H9 (cell line): ENCODE results near the gene CTCFL. TPM values are rescaled to one million over a fixed set of nuclear protein-coding genes. Genes with fewer than 3 reads are reported as not detected.

ENCODE experiments used
- DNase-seq: peaks from one replicate; pipeline ENCODE4 v3.0.0-alpha.2; 2017
- H2AFZ ChIP-seq: one replicate; pipeline ENCODE4 v1.6.1; 2013; ENCODE audit warnings: mild to moderate bottlenecking, low read length, control low read depth, moderate library complexity
- H2AK5ac ChIP-seq: 2 replicates; pipeline ENCODE4 v1.6.1; 2013; ENCODE audit warnings: low read length, control low read depth, mixed read lengths; ENCODE audit not compliant: insufficient read length
- H2BK120ac ChIP-seq: one replicate; pipeline ENCODE4 v1.6.1; 2013; ENCODE audit warnings: low read depth, mild to moderate bottlenecking, low read length, control low read depth, inconsistent platforms; ENCODE audit not compliant: poor library complexity, severe bottlenecking
- H2BK12ac ChIP-seq: 2 replicates; pipeline ENCODE4 v1.6.1; 2013; ENCODE audit warnings: low read length, control low read depth, mixed read lengths, low read depth; ENCODE audit not compliant: insufficient read length
- H2BK15ac ChIP-seq: 2 replicates; pipeline ENCODE4 v1.6.1; 2013; ENCODE audit warnings: low read depth, low read length, control low read depth
- H2BK20ac ChIP-seq: one replicate; pipeline ENCODE4 v1.6.1; 2013; ENCODE audit warnings: low read depth, mild to moderate bottlenecking, low read length, control low read depth, inconsistent platforms; ENCODE audit not compliant: poor library complexity, severe bottlenecking
- H2BK5ac ChIP-seq: 2 replicates; pipeline ENCODE4 v1.6.1; 2013; ENCODE audit warnings: low read length, control low read depth, mixed read lengths; ENCODE audit not compliant: insufficient read length
- H3K14ac ChIP-seq: 2 replicates; pipeline ENCODE4 v1.6.1; 2013; ENCODE audit warnings: low read length, control low read depth; ENCODE audit not compliant: insufficient read depth
- H3K18ac ChIP-seq: 2 replicates; pipeline ENCODE4 v1.6.1; 2013; ENCODE audit warnings: low read depth, mild to moderate bottlenecking, mixed read lengths, low read length, control low read depth; ENCODE audit not compliant: insufficient read length
- H3K23ac ChIP-seq: 2 replicates; pipeline ENCODE4 v1.6.1; 2013; ENCODE audit warnings: low read length, control low read depth, mixed read lengths, low read depth; ENCODE audit not compliant: insufficient read length
- H3K23me2 ChIP-seq: 2 replicates; pipeline ENCODE4 v1.6.1; 2013; ENCODE audit warnings: low read depth, mild to moderate bottlenecking, mixed read lengths, low read length, control low read depth; ENCODE audit not compliant: insufficient read length, poor library complexity, severe bottlenecking
- H3K27ac ChIP-seq: 2 replicates; pipeline ENCODE4 v1.5.1; 2013; ENCODE audit warnings: low read length, control low read depth, mixed read lengths, low read depth; ENCODE audit not compliant: insufficient read length
- H3K27me3 ChIP-seq: 2 replicates; pipeline ENCODE4 v1.6.1; 2013; ENCODE audit warnings: low read length, control low read depth, inconsistent platforms; ENCODE audit not compliant: insufficient read depth
- H3K4ac ChIP-seq: 2 replicates; pipeline ENCODE4 v1.6.1; 2013; ENCODE audit warnings: low read depth, mild to moderate bottlenecking, control low read depth, inconsistent platforms, low read length, moderate library complexity
- H3K4me1 ChIP-seq: 2 replicates; pipeline ENCODE4 v1.6.1; 2013; ENCODE audit warnings: low read length, control low read depth, inconsistent platforms; ENCODE audit not compliant: insufficient read depth
- H3K4me2 ChIP-seq: 2 replicates; pipeline ENCODE4 v1.6.1; 2013; ENCODE audit warnings: low read length, control low read depth, mixed read lengths; ENCODE audit not compliant: insufficient read length, insufficient read depth
- H3K56ac ChIP-seq: 2 replicates; pipeline ENCODE4 v1.6.1; 2013; ENCODE audit warnings: low read depth, mild to moderate bottlenecking, mixed read lengths, low read length, control low read depth; ENCODE audit not compliant: insufficient read length
- H3K79me1 ChIP-seq: 2 replicates; pipeline ENCODE4 v1.6.1; 2013; ENCODE audit warnings: low read depth, mild to moderate bottlenecking, moderate library complexity, low read length, control low read depth, inconsistent platforms; ENCODE audit not compliant: insufficient read depth, poor library complexity, severe bottlenecking
- H3K79me2 ChIP-seq: 2 replicates; pipeline ENCODE4 v1.6.1; 2013; ENCODE audit warnings: low read length, control low read depth, inconsistent platforms; ENCODE audit not compliant: insufficient read depth
- H3K9ac ChIP-seq: 2 replicates; pipeline ENCODE4 v1.6.1; 2013; ENCODE audit warnings: low read length, control low read depth, mixed read lengths; ENCODE audit not compliant: insufficient read length; ENCODE audit errors: extremely low read depth
- H3K9me3 ChIP-seq: one replicate; pipeline ENCODE4 v1.6.1; 2013; ENCODE audit warnings: low read depth, low read length, inconsistent platforms; ENCODE audit not compliant: control insufficient read depth
- H3T11ph ChIP-seq: one replicate; pipeline ENCODE4 v1.6.1; 2013; ENCODE audit warnings: mild to moderate bottlenecking, low read length, control low read depth, inconsistent platforms
- H4K20me1 ChIP-seq: one replicate; pipeline ENCODE4 v1.6.1; 2013; ENCODE audit not compliant: control insufficient read depth, insufficient read length, insufficient read depth
- H4K5ac ChIP-seq: 2 replicates; pipeline ENCODE4 v1.6.1; 2013; ENCODE audit warnings: low read depth, mild to moderate bottlenecking, mixed read lengths, low read length, control low read depth; ENCODE audit not compliant: insufficient read length
- H4K8ac ChIP-seq: replicated peaks from 2 replicates; pipeline ENCODE4 v1.6.1; 2013; ENCODE audit warnings: low read length, control low read depth, mixed read lengths, low read depth; ENCODE audit not compliant: insufficient read length
- H4K91ac ChIP-seq: 2 replicates; pipeline ENCODE4 v1.6.1; 2013; ENCODE audit warnings: low read depth, mild to moderate bottlenecking, moderate library complexity, mixed read lengths, low read length, control low read depth; ENCODE audit not compliant: insufficient read length
- H3K27ac Mint-ChIP-seq, 3 experiments: 2 replicates in 2 of 3; 3 replicates in 1 of 3; pipeline ENCODE4 v1.8.0; 2020 to 2021; ENCODE audit warnings: mixed read lengths in 3 of 3, mild to moderate bottlenecking in 1 of 3, moderate library complexity in 1 of 3
- H3K27me3 Mint-ChIP-seq: 2 replicates; pipeline ENCODE4 v1.8.0; 2021; ENCODE audit warnings: low read depth, mild to moderate bottlenecking, moderate library complexity, mixed read lengths
- H3K36me3 Mint-ChIP-seq, 3 experiments: 2 replicates in 2 of 3; 3 replicates in 1 of 3; pipeline ENCODE4 v1.8.0; 2020 to 2021; ENCODE audit warnings: low read depth in 3 of 3, mixed read lengths in 3 of 3; ENCODE audit not compliant: insufficient read depth in 1 of 3
- H3K4me1 Mint-ChIP-seq, 2 experiments: 2 replicates each; pipeline ENCODE4 v1.8.0; 2020; ENCODE audit warnings: mixed read lengths in 2 of 2
- H3K4me3 Mint-ChIP-seq, 2 experiments: 2 replicates in 1 of 2; 3 replicates in 1 of 2; pipeline ENCODE4 v1.8.0; 2020 to 2021; ENCODE audit warnings: mild to moderate bottlenecking in 2 of 2, mixed read lengths in 2 of 2, moderate library complexity in 1 of 2
- H3K9me3 Mint-ChIP-seq, 2 experiments: 2 replicates in 1 of 2; 3 replicates in 1 of 2; pipeline ENCODE4 v1.8.0; 2020; ENCODE audit warnings: mild to moderate bottlenecking in 2 of 2, mixed read lengths in 2 of 2, moderate library complexity in 1 of 2
- WGBS: extraction: QIAGEN DNeasy Blood & Tissue Kit; methylation state at CpG from one replicate; pipeline ENCODE4 v1.1.7; 2013; ENCODE audit warnings: missing lambda C conversion rate, low lambda C conversion rate, mixed read lengths; ENCODE audit not compliant: insufficient read length; ENCODE audit errors: extremely low coverage; 5-methylcytosine and 5-hydroxymethylcytosine counted together
- total RNA-seq: library from RNA; stranded (reverse); gene quantifications from 2 replicates; pipeline ENCODE4 v1.2.1, GENCODE V29; 2021
- TF ChIP-seq, protein P1 (sequence below): fragments of 200-600 bp; sonication (generic); conservative IDR thresholded peaks from 3 replicates; pipeline ENCODE4 v1.8.0; 2021; ENCODE audit warnings: antibody characterized with exemption, mild to moderate bottlenecking

CTCFL gene
- total RNA-seq, 1 experiment from 2014 or later, result 0.90 TPM

DNA sequence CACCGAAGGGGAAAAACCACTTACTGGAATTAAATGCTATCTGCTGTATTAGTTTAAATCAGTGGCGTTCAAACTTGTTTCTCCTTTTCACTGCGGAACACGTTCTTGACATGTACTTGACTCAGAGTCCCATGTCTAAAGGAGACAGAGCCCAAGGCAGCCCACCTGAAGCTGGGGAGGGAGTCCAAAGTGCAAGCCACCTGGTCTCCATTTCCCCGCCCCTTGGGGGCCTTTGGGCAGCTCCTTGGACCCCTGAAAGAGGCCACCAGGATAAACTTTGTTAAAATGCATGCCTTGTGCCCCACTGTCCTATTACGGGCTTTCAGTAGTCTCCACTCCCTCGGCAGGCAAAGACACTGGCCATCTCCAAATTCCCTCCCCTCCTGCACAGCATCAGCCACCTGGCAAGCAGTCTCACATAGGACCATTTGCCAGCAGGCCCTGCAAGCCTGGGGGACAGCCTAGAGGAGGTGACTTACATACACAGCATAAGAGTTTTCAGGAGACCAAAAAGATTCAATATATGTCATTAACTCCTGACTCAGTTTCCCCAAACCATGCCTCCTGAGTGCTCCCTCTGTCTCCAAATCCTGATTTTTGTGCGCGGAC, 42.6 kb upstream of the CTCFL start:
- no peak overlapping the region for H3K27ac Mint-ChIP-seq
- no peak overlapping the region for H4K8ac ChIP-seq
- H3K27me3 ChIP-seq, result no peaks in the 10 kb centered on the region
- H3K79me1 ChIP-seq, result no peaks in the 10 kb centered on the region
- H3K56ac ChIP-seq, result no peak overlapping the region
- no peaks in the 10 kb centered on the region for H4K20me1 ChIP-seq
- no peak overlapping the region for H2BK5ac ChIP-seq
- no peaks in the 10 kb centered on the region for H3K9me3 Mint-ChIP-seq
- H2BK20ac ChIP-seq, result no peak overlapping the region
- no peak overlapping the region for H2BK12ac ChIP-seq
- TF ChIP-seq, protein P1, sequence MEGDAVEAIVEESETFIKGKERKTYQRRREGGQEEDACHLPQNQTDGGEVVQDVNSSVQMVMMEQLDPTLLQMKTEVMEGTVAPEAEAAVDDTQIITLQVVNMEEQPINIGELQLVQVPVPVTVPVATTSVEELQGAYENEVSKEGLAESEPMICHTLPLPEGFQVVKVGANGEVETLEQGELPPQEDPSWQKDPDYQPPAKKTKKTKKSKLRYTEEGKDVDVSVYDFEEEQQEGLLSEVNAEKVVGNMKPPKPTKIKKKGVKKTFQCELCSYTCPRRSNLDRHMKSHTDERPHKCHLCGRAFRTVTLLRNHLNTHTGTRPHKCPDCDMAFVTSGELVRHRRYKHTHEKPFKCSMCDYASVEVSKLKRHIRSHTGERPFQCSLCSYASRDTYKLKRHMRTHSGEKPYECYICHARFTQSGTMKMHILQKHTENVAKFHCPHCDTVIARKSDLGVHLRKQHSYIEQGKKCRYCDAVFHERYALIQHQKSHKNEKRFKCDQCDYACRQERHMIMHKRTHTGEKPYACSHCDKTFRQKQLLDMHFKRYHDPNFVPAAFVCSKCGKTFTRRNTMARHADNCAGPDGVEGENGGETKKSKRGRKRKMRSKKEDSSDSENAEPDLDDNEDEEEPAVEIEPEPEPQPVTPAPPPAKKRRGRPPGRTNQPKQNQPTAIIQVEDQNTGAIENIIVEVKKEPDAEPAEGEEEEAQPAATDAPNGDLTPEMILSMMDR, result no peak
- no peak overlapping the region for H4K5ac ChIP-seq
- peaks cover 18% of the 10 kb centered on the region for H3K27me3 Mint-ChIP-seq
- H2BK15ac ChIP-seq, result no peak overlapping the region
- H2AK5ac ChIP-seq, result no peak overlapping the region
- no peak overlapping the region for H3K18ac ChIP-seq
- no peaks in the 10 kb centered on the region for H3K79me2 ChIP-seq
- H3K36me3 Mint-ChIP-seq, result no peaks in the 10 kb centered on the region; a peak in 1 of 7 replicates
- no peak overlapping the region for H3K4me3 Mint-ChIP-seq
- no peak overlapping the region for H3K23ac ChIP-seq
- no peaks in the 10 kb centered on the region for H3K23me2 ChIP-seq
- H4K91ac ChIP-seq, result no peak overlapping the region
- H3K9me3 ChIP-seq, result no peaks in the 10 kb centered on the region
- no peak overlapping the region for H3K14ac ChIP-seq
- no peak for DNase-seq
- WGBS, result no CpG with 5 or more reads among the region's 9 CpGs
- no peak overlapping the region for H3K9ac ChIP-seq
- H3K27ac ChIP-seq, result no peak overlapping the region
- no peaks in the 10 kb centered on the region for H3K4me1 ChIP-seq
- no peaks in the 10 kb centered on the region for H3K4me1 Mint-ChIP-seq
- H2AFZ ChIP-seq, result no peak overlapping the region
- H3K4ac ChIP-seq, result no peak overlapping the region
- no peak overlapping the region for H3K4me2 ChIP-seq
- H2BK120ac ChIP-seq, result no peak overlapping the region
- no peak overlapping the region for H3T11ph ChIP-seq
